HUES48 (cell line): ENCODE results near the gene FADS2.

Experiments used
- H3K27ac ChIP-seq: one replicate; pipeline ENCODE4 v1.7.0; 2013; ENCODE audit warnings: low read depth, low read length, inconsistent platforms
- H3K27me3 ChIP-seq: 2 replicates; pipeline ENCODE4 v1.6.1; 2013; ENCODE audit warnings: mild to moderate bottlenecking, low read length; ENCODE audit not compliant: control insufficient read depth, insufficient read depth
- H3K36me3 ChIP-seq: 2 replicates; pipeline ENCODE4 v1.6.1; 2013; ENCODE audit warnings: low read length; ENCODE audit not compliant: control insufficient read depth, insufficient read depth
- H3K4me1 ChIP-seq: 2 replicates; pipeline ENCODE4 v1.6.1; 2013; ENCODE audit warnings: mild to moderate bottlenecking, low read length; ENCODE audit not compliant: control insufficient read depth, insufficient read depth
- H3K4me3 ChIP-seq: 2 replicates; pipeline ENCODE4 v1.5.1; 2013; ENCODE audit warnings: mild to moderate bottlenecking, low read depth, low read length
- H3K9ac ChIP-seq: 2 replicates; pipeline ENCODE4 v1.6.1; 2013; ENCODE audit warnings: mild to moderate bottlenecking, low read depth, low read length, moderate library complexity
- H3K9me3 ChIP-seq: 2 replicates; pipeline ENCODE4 v1.6.1; 2013; ENCODE audit warnings: low read length; ENCODE audit not compliant: control insufficient read depth, insufficient read depth

The FADS2 gene

GRCh38 chr11:61799665-61800284 is 28.3 kb upstream of the FADS2 start:
- H3K27me3 ChIP-seq: no peaks in the 10 kb centered on the region
- H3K9ac ChIP-seq: no peak overlapping the region
- H3K4me1 ChIP-seq: no peaks in the 10 kb centered on the region
- no peaks in the 10 kb centered on the region for H3K9me3 ChIP-seq
- no peak overlapping the region for H3K27ac ChIP-seq
- no peak overlapping the region for H3K4me3 ChIP-seq
- peaks cover 90% of the 10 kb centered on the region for H3K36me3 ChIP-seq

GRCh38 chr11:61800331-61801281 is 27.5 kb upstream of the FADS2 start:
- no peak overlapping the region for H3K9ac ChIP-seq
- no peak overlapping the region for H3K4me3 ChIP-seq
- H3K27ac ChIP-seq: peak overlapping the region; percentile 44
- no peaks in the 10 kb centered on the region for H3K27me3 ChIP-seq
- H3K36me3 ChIP-seq: peaks cover 90% of the 10 kb centered on the region
- no peaks in the 10 kb centered on the region for H3K9me3 ChIP-seq
- H3K4me1 ChIP-seq: no peaks in the 10 kb centered on the region

- peaks cover 93% of the 10 kb centered on the region for H3K36me3 ChIP-seq
- H3K9me3 ChIP-seq: no peaks in the 10 kb centered on the region
- H3K4me1 ChIP-seq: no peaks in the 10 kb centered on the region
- no peaks in the 10 kb centered on the region for H3K27me3 ChIP-seq
- no peak overlapping the region for H3K9ac ChIP-seq
- no peak overlapping the region for H3K4me3 ChIP-seq
- H3K27ac ChIP-seq: no peak overlapping the region
Measured at GRCh38 chr11:61802605-61803004, 25.5 kb upstream of the FADS2 start.

GRCh38 chr11:61803889-61804647 is 24.0 kb upstream of the FADS2 start:
- H3K4me1 ChIP-seq: no peaks in the 10 kb centered on the region
- no peak overlapping the region for H3K9ac ChIP-seq
- H3K27ac ChIP-seq: no peak overlapping the region
- peaks cover 96% of the 10 kb centered on the region for H3K36me3 ChIP-seq
- no peaks in the 10 kb centered on the region for H3K27me3 ChIP-seq
- no peak overlapping the region for H3K4me3 ChIP-seq
- no peaks in the 10 kb centered on the region for H3K9me3 ChIP-seq

GRCh38 chr11:61805146-61805545 is 23.0 kb upstream of the FADS2 start:
- Histone ChIP-seq H3K9ac (no peak overlapping the region), H3K36me3 (peaks cover 96% of the 10 kb centered on the region), H3K27me3 (no peaks in the 10 kb centered on the region), H3K4me3 (no peak overlapping the region), H3K9me3 (no peaks in the 10 kb centered on the region), H3K27ac (no peak overlapping the region), H3K4me1 (no peaks in the 10 kb centered on the region)

GRCh38 chr11:61806785-61807184 is 21.3 kb upstream of the FADS2 start:
- Histone ChIP-seq H3K4me3 (no peak overlapping the region), H3K36me3 (peaks cover 95% of the 10 kb centered on the region), H3K27me3 (no peaks in the 10 kb centered on the region), H3K4me1 (no peaks in the 10 kb centered on the region), H3K27ac (no peak overlapping the region), H3K9ac (no peak overlapping the region), H3K9me3 (no peaks in the 10 kb centered on the region)

- Histone ChIP-seq H3K36me3 (peaks cover 78% of the 10 kb centered on the region), H3K27me3 (no peaks in the 10 kb centered on the region), H3K9ac (no peak overlapping the region), H3K9me3 (no peaks in the 10 kb centered on the region), H3K4me1 (peaks cover 3% of the 10 kb centered on the region; the same call in 1 of the 2 replicates), H3K27ac (no peak overlapping the region), H3K4me3 (no peak overlapping the region)
Measured at GRCh38 chr11:61810671-61811175, 17.4 kb upstream of the FADS2 start.

- H3K36me3 ChIP-seq: peaks cover 70% of the 10 kb centered on the region
- no peak overlapping the region for H3K27ac ChIP-seq
- H3K4me3 ChIP-seq: no peak overlapping the region
- H3K9ac ChIP-seq: no peak overlapping the region
- H3K9me3 ChIP-seq: no peaks in the 10 kb centered on the region
- H3K4me1 ChIP-seq: peaks cover 3% of the 10 kb centered on the region; the same call in 1 of the 2 replicates
- no peaks in the 10 kb centered on the region for H3K27me3 ChIP-seq
Measured at GRCh38 chr11:61811831-61812230, 16.3 kb upstream of the FADS2 start.

- H3K27ac ChIP-seq: no peak overlapping the region
- no peak overlapping the region for H3K9ac ChIP-seq
- H3K4me3 ChIP-seq: no peak overlapping the region
- peaks cover 7% of the 10 kb centered on the region for H3K4me1 ChIP-seq
- no peaks in the 10 kb centered on the region for H3K9me3 ChIP-seq
- peaks cover 61% of the 10 kb centered on the region for H3K36me3 ChIP-seq
- no peaks in the 10 kb centered on the region for H3K27me3 ChIP-seq
Measured at GRCh38 chr11:61812736-61813411, 15.2 kb upstream of the FADS2 start.

- Histone ChIP-seq H3K4me1 (peaks cover 12% of the 10 kb centered on the region), H3K27me3 (no peaks in the 10 kb centered on the region), H3K36me3 (peaks cover 45% of the 10 kb centered on the region), H3K4me3 (peak overlapping the region; percentile 76), H3K9ac (peak overlapping the region; percentile 41), H3K9me3 (no peaks in the 10 kb centered on the region), H3K27ac (peak overlapping the region; percentile 98)
Measured at GRCh38 chr11:61814247-61814957, 13.7 kb upstream of the FADS2 start.
